Fibroblast of skin of right biceps (primary cell): ENCODE results near the gene COLEC12.
"Not testable (repeated sequence)": the region's sequence is repeated elsewhere in the genome, so short reads cannot be mapped to it uniquely, and the experiment has no call there.

Experiments
- DNase-seq: peaks from one replicate; pipeline ENCODE4 v3.0.0-alpha.2; 2013

Gene COLEC12

DNA sequence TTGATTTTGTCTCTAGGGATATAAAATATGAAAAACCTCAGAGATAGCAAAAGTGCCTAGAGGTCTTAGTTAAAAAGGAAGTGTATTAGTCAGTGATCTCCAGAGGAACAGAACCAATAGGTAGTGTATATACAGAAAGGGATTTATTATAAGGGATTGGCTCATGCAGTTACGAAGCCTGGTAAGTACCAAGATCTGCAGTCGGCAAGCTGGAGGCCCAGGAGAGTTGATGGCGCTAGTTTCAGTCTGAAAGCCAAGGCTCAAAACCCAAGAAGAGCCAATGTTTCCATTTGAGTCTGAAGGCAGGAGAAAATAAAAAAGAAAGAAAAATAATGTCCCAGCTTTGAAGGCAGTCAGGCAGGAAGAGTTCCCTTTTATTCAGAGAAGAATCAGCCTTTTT lies 93.3 kb downstream of the COLEC12 start:
- no peak for DNase-seq

GRCh38 chr18:406677-407076 lies 93.8 kb downstream of the COLEC12 start:
- DNase-seq = no peak

DNA sequence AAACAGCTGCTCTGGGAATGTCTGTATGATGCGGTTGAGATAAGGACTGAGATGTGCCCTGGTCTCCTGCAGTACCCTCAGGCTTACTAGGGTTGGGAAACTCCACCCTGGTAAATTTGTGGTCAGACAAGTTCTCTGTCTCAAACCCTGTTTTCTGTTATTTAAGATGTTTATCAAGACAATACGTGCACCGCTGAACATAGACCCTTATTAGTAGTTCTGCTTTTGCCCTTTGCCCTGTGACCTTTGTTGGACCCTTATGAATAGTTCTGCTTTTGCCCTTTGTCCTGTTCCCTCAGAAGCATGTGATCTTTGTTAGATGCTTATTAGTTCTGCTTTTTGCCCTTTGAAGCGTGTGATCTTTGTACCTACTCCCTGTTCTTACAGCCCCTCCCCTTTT lies 95.5 kb downstream of the COLEC12 start:
- DNase-seq = not testable (repeated sequence)

DNA sequence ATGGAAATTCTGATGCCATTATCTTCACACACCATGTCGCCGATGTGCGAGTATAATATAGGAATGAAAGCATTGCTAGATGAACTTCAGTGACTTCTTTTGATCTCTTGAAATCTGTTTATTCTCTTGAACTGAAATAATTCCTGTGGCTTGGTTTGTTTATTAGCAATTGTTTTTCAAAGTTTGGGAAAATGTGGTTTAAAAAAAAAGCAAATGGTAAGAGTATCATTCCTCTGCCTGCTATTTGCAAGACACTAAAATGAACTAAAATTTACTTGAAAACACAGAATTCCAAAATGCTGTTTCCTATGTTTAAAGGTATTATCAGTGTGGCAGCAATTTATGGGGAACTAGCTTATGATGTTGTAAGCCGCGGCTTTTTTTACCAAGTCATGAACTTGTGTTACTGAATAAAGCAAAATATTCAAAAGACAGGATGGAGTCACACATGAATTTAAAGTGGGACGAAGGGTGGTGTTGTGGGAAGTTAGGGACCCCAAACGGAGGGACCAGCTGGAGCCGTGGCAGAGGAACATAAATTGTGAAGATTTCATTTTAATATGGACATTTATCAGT lies 96.4 kb downstream of the COLEC12 start:
- no peak for DNase-seq

GRCh38 chr18:402129-402528 lies 98.4 kb downstream of the COLEC12 start:
- no peak for DNase-seq

DNA sequence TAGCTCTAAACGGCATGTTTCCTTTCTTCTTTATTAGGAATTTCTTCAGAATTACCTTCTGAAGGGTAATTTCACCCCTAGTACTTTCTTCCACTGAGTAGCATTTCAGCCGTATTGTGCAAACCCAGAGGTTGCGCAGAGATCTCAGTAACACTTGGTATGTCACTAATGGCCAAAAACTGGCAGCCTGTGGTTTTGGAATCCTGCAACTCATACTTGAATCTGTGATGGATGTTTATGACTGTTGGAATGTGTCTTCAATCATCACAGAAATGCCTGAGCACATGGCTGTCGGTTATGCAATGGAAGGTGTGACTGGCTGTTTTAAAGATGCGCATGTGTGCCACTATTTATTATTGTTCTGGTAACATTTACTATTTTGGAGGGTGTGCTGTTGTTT lies 100.0 kb downstream of the COLEC12 start:
- DNase-seq = peak; percentile 98

DNA sequence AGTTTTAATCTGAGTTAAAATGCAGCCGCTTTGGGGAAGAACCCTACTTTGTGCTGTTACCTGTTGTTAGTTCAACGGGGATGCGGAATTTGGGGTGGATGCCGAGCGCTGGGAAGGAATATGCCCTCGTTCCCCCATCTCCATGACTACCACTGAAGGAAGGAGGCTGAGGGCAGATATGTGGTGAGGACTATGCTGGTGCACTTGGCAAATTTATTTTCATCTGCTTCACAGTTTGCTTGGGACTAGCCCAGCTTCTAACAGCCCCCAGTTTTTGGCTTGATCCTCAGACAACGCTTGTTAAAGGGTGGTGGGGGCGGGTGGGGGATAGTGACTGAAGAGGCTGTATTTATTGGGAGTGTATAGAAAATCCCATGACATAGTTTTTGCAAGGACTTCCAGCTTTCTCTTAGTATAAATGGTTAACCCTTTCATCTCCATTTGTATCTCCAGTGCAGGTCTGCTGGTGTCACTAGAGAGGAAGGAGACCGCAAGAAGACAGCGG lies 100.8 kb downstream of the COLEC12 start:
- no peak for DNase-seq

DNA sequence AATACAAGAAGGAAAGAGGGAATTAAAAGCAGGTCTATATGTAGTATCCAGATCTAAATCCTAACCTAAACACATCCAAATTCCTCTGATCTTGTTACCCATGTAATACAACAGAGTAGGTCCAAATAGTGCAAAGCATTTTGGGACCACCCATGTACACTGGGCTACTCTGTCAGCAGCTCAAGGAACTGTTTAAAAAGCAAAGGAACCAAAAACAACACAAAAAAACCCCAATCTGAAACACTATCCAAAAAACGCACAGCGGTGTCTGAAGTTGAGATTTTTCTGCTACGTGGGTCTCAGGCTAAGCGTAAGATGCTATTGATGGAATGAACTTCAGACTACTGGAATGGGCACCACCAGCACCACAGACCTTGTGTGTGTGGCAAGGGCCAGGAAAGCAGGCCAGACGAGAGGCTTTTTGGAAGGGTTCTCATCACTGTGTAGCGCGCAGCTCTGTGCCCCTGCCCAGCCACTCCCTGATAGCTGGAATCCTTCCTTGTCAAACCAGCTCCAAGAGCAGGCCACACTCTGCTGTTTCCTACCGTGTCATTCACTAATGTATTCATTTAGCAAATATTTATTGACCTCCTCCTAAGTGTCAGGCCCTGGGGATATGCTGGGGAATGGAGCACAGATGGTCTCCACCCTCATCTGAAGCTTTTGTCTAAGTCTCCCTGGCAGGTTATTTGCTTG lies 101.4 kb downstream of the COLEC12 start:
- no peak for DNase-seq

DNA sequence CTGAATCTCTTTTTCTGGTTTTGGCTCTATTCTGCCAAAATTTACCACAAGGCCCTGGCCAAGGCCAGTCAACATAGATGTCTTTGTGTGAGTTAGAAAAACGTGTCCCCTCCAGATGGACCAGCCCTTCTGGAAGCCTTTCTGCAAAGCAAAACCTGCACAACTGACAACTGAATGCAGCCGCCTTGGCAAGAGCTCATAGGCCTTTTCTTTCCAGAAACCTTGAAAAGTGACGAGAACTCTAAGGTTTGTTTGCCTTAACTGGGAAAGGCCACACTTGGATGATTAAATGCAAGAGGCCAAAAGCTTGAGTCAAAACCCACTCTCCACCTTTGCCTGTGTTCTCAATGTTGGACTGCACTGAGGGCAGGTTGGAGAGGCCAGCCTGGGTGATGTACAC lies 103.9 kb downstream of the COLEC12 start:
- no peak for DNase-seq

GRCh38 chr18:396251-396555 lies 104.3 kb downstream of the COLEC12 start:
- DNase-seq = peak; percentile 59

GRCh38 chr18:395456-396250 lies 104.8 kb downstream of the COLEC12 start:
- peak; percentile 97 for DNase-seq

DNA sequence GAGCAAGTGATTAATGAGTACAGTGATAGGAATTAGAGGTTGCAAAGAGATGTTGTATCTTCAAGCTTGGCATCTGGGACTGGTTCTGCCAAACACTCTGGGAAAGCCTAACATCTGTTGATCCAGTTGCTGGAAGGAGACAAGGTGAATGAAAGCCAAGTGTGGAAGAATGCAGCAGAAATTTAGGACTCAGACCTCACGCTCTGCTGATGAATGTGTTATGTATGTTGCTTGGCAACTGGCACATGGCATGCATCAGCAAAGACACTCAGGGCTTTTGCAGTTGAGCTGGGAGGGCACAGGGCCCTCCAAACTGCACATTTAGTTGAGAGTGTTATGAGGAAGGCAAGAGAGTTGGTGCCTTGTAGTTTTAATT lies 105.5 kb downstream of the COLEC12 start:
- peak; percentile 96 for DNase-seq

DNA sequence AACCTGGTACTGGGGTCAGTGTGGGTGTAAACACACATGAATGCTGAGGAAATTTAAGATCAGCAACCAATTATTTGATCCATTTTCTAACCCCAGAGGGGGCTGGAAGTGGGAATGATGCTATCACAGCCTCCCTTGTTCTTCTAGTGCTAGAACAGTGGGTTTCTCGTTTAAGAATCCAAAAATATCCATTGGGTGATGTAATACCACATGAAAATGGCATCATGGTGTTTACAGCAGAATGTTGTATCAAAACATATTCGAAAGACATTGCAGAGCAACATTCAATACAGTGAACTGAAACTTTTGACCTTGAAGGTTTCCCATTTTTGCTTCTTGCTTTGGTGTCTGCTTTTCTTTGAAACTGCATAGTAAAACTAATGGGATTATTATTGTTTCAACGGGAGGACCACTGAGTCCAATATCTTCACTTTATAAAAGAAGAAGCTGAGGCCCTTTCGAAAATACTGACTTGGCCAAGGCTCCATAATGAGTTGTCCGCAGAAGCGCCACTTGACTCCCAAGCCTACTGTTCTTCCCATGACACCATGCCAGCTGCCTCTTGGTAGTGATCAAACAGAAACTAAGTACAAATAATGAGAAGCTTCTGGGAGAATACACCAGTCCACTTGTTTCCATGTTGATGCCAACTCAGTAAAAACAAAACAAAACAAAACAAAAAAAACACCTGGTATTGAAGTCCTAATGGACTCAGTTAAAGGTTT lies 106.1 kb downstream of the COLEC12 start:
- no peak for DNase-seq

DNA sequence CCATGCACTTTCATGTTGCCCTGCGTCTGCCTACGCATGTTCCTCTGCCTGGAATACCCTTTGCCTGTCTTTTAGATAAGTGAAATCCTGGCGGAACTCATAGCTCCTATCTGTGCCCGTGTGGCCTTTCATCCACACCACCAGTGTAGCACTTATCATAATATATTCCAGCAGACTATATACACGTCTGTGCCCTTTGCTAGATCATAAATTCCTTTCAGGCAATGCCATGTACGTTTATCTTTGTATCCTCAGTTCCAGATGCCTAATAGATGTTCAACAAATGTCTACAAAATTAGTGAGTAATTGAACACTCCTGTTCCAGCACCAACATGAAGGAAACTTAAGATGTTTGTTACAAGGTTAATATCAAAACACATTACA lies 106.9 kb downstream of the COLEC12 start:
- DNase-seq = no peak

- DNase-seq = no peak
These were observed 107.5 kb downstream of the COLEC12 start for GRCh38 chr18:392928-393573.

DNA sequence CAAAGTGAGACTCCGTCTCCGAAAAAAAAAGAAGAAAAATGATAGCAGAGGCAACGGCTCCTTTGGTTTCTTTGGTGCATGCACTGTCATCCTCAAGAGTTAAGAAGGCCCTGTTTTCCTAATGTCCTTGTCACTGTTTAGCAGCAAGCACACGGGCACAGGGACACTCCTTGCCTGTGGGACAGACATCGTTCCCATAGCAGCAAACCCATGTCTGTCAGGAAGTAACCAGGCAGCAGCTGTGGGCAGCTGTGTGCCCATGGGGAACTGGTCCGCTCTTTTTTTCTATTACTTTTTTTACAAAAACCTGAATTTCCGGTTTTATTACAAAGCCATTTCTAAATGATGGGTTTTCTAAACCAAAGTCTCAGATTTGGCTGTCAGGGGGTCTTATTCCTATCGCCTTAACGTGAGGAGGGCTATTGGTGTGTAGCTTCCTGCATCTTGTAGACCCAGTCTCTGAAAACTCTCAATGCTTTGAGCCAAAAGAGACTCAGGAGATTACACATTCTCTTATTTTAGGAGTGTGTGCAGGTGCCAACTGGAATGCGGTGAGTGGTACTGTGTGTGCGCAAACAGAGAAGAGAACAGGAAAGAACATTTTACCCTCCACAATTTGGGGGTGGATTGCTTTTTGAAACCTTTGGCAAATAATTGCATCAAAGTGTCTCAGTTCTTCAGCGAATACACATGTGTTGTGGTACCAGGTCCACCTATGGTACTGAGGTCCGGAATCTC lies 109.6 kb downstream of the COLEC12 start:
- DNase-seq = no peak

DNA sequence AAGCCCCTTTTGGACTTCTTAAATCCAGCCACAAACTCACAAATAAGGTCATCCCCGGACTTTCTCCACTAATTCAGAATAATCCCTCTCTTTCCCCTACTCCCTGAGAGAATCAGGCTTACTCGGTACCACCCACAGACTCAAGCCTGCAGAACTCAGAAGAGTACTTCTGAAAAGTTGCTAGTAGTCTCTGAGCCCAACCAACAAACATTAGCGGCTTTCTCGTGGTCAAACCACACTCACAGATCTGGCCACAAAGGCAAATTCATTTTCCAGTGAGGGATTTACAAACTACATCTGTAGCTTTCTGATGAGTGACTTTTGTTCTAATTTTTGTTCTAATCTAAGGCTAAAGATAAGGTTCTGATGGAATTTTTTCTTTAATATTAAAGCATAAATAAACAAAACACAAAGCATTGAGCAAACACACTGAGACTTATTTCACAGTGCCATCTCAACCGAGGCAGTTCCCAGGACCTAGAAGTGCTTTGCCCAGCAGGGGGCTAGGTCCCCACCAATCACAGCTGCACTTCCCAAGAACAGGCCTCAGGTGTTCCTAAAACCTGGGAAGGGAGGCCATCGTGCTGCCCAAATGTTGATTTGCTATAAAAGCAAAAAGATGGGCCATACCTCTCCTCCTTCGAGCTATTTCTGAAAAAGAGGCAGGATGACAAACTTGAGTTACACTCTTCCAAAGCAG lies 110.7 kb downstream of the COLEC12 start:
- peak; percentile 75 for DNase-seq

GRCh38 chr18:388200-388599 lies 112.3 kb downstream of the COLEC12 start:
- no peak for DNase-seq

DNA sequence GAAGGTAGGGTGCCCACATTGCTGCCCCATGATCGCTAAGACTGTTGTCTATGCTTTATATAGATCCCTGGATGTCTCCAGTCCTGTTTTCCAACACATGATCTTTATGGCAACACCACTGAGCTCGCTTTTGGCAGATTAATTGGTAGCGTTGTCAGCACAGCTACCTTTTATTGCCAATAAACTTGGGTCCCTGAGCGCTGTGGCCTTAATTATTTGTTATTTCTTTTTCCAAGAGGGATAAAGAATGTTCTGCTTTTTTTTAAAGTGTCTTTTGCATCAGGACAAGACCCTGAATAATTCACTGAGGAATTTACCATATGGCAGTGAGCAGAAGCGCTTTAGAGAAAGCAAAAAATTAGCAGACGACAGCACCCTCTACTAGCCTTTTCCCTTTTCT lies 113.5 kb downstream of the COLEC12 start:
- DNase-seq = no peak

DNA sequence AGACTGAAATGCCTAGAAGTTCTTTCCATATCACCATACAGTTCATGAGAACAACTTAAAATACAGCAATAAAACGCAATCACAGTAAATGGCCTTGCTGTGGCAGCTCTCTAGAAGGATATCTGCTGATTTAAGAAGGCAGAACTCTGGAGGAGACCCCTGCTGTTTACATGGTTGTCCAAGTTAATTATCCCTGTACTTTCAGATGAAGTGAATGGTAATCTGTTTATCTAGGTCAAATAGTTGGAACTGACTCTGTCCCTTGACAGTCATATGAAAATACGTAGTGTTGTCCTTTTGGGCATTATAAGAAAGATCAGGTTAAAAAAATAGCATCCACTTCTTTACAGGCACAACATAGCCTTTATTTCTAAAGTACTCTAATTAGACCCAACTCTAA lies 115.6 kb downstream of the COLEC12 start:
- no peak for DNase-seq

DNA sequence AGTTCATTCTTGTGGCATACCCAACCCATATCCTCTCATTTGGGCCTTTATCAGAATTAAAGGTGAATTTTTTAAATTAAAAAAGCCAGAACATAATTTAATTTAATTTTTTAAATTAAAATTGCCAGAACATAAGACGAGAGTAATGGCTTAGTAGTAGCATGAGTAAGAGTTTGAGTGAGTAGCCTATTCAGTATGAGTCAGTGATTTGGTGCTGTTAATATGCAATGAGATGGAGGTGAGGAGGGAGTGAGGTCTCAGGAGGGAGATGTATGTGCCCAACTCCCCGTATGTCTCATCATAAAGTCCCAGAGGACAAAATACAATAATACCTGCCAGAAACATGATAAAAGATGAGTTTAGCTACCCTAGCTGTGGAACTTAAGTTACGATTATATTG lies 117.4 kb downstream of the COLEC12 start:
- no peak for DNase-seq
